NB4 (cell line): ENCODE measurements around the gene OPA3.

Source experiments
- DNase-seq: peaks from one replicate; pipeline ENCODE4 v3.0.0; 2010; ENCODE audit warnings: low read depth
- H3K4me3 ChIP-seq: one replicate; pipeline ENCODE4 v1.5.1; 2011; ENCODE audit warnings: mild to moderate bottlenecking, low read depth, low read length, moderate library complexity
- MYC ChIP-seq: IDR thresholded peaks from 2 replicates; pipeline ENCODE4 v1.6.1; 2011; ENCODE audit warnings: low read depth, low read length
- POLR2A ChIP-seq: IDR thresholded peaks from 2 replicates; pipeline ENCODE4 v1.6.1; 2011; ENCODE audit warnings: mild to moderate bottlenecking; ENCODE audit not compliant: insufficient read length; ENCODE audit errors: extremely low read depth
- TF ChIP-seq, protein P1 (sequence below): IDR thresholded peaks from 2 replicates; pipeline ENCODE4 v1.6.1; 2011; ENCODE audit warnings: low read depth, low read length
- TF ChIP-seq, protein P2 (sequence below): IDR thresholded peaks from one replicate; pipeline ENCODE4 v1.5.1; 2012; ENCODE audit warnings: low read depth, low read length

The OPA3 gene

GRCh38 chr19:45507872-45508416 lies 76.7 kb downstream of the OPA3 start:
- DNase-seq: no peak
- TF ChIP-seq POLR2A: no peak
- TF ChIP-seq MYC: no peak
- TF ChIP-seq, protein P1, sequence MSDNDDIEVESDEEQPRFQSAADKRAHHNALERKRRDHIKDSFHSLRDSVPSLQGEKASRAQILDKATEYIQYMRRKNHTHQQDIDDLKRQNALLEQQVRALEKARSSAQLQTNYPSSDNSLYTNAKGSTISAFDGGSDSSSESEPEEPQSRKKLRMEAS: no peak
- TF ChIP-seq, protein P2, sequence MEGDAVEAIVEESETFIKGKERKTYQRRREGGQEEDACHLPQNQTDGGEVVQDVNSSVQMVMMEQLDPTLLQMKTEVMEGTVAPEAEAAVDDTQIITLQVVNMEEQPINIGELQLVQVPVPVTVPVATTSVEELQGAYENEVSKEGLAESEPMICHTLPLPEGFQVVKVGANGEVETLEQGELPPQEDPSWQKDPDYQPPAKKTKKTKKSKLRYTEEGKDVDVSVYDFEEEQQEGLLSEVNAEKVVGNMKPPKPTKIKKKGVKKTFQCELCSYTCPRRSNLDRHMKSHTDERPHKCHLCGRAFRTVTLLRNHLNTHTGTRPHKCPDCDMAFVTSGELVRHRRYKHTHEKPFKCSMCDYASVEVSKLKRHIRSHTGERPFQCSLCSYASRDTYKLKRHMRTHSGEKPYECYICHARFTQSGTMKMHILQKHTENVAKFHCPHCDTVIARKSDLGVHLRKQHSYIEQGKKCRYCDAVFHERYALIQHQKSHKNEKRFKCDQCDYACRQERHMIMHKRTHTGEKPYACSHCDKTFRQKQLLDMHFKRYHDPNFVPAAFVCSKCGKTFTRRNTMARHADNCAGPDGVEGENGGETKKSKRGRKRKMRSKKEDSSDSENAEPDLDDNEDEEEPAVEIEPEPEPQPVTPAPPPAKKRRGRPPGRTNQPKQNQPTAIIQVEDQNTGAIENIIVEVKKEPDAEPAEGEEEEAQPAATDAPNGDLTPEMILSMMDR: no peak
- H3K4me3 ChIP-seq: peak overlapping the region; percentile 87

- peak within 1 kb of the TSS; percentile 87 for H3K4me3 ChIP-seq
- peak; percentile 91 for DNase-seq
- TF ChIP-seq POLR2A: peak; percentile 83
- TF ChIP-seq, protein P2: no peak
- TF ChIP-seq, protein P1: peak; percentile 59
- TF ChIP-seq MYC: peak; percentile 24; the same call in 1 of the 2 replicates
Measured at GRCh38 chr19:45506989-45507871, 77.4 kb downstream of the OPA3 start, which contains the start of gene VASP. Gene VASP (plus strand): TSS chr19:45507479. CDS start chr19:45507772, 293 bp downstream.

DNA sequence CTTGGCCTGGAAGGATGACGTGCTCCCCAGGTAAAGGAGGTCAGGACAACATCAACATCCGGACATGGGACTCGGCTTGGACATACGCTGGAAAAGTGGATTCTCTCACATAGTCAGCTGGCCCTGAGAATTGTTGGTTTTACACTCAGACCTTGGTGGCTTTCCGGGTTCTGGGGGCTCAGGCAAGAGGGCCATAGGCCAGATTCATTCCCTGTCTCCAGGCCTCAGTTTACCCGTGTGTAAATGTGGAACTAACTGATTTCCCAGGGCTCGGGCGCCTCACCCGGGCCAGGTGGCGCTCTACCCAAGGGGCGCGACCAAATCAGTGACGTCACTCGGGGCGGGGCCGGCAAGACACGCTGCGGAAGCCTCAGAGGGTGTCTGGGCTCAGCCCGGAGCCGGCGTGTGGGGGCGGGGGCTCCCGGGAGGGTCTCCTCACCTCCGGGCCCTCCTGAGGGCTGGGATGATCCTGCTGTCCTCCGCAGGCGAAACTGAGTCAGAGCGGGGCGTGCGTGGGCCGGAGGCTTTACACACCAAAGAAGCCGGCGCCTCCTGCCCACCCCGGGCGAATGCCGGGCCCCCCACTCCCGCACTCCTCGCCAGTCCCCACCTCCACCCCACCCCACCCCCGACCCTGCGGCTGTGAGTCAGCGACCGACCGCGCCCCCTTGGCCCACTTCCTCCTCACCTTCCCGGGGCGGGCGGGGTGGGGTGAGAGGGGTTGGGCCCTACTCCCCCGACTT lies 78.2 kb downstream of the OPA3 start:
- TF ChIP-seq, protein P2: peak; percentile 36
- TF ChIP-seq, protein P1: peak; percentile 60; the same call in 1 of the 2 replicates
- TF ChIP-seq POLR2A: peak; percentile 30
- peak; percentile 73 for TF ChIP-seq MYC
- peak; percentile 89 for DNase-seq

DNA sequence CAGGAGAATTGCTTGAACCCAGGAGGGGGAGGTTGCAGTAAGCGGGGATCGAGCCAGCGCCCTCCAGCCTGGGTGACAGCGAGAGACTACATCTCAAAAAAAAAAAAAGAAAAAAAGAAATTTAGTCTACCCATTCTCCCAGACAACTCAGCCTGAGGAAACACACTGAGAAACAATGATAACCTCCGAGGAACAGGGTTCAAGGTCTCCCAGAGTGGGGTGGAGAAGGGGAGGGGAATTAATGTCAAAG lies 78.7 kb downstream of the OPA3 start:
- TF ChIP-seq POLR2A (no peak), MYC (no peak)
- TF ChIP-seq, protein P1: no peak
- TF ChIP-seq, protein P2: no peak
- H3K4me3 ChIP-seq: peak overlapping the region; percentile 52
- no peak for DNase-seq

More for the DNA sequence above, 78.2 kb downstream of the OPA3 start:
- peak overlapping the region; percentile 87 for H3K4me3 ChIP-seq

DNA sequence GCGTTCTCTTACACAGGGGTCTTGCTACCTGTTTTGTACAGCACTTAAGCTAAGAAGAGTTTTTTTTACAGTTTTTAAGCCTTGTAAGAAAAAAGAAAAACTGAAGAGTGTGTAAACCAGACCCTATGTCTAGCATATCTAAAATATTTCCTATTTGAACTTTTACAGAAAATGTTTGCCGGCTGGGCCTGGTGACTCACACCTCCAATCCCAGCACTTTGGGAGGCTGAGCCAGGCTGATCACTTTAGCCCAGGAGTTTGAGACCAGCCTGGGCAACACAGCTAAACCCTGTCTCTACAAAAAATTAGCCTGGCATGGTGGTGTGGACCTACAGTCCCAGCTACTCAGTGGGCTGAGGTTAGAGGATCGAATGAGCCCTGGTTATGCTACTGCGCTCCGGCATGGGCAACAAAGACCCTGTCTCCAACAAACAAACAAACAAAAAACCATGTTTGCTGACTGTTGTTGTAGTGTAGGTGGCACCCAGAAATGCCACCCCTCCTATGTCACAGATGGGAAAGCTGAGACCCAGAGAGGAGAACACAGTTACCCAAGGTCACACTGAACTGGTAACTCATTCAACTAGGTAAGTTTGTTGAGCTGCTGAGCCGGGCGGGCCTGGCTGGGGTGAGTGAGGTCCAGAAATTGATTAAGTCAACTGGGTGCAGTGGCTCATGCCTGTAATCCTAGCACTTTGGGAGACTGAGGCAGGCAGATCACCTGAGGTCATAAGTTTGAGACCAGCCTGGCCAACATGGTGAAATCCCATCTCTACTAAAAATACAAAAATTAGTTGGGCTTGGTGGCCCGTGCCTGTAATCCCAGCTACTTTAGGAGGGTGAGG lies 79.2 kb downstream of the OPA3 start:
- TF ChIP-seq, protein P2: no peak
- TF ChIP-seq POLR2A (no peak), MYC (no peak)
- TF ChIP-seq, protein P1: no peak
- H3K4me3 ChIP-seq: no peak overlapping the region
- DNase-seq: no peak
